ENCODE data around the gene RNF187. TPM values are rescaled to one million over a fixed set of nuclear protein-coding genes. Genes with fewer than 3 reads are reported as not detected.
"Not testable (repeated sequence)": the region's sequence is repeated elsewhere in the genome, so short reads cannot be mapped to it uniquely, and the experiment has no call there.

The RNF187 gene
- total RNA-seq, 1 donor from 2014 or later: 101 TPM

DNA sequence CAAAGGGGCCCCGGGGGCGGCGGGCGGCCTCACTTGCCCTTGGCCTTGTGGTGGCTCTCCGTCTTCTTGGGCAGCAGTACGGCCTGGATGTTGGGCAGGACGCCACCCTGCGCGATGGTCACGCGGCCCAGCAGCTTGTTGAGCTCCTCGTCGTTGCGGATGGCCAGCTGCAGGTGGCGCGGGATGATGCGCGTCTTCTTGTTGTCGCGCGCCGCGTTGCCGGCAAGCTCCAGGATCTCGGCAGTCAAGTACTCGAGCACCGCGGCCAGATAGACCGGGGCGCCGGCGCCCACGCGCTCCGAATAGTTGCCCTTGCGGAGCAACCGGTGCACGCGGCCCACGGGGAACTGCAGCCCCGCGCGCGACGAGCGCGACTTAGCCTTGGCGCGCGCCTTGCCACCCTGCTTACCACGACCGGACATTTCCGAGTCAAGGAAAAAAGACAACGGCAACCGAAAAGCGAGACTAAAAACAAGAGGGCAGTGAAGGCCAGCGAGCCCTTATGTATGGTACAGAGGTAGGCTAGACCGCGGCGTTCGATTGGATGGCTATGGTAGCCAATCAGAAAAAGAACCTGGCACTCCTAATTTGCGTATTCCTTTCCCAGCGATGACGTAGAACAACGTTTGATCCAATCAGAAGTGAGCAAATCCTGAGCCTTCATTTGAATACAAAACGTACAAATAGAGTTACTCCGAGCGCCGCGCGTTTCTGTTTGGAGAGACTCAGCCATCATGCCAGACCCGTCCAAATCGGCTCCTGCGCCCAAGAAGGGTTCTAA, 29.6 kb upstream of the RNF187 start:
- peak; percentile 89 for DNase-seq
- intact Hi-C loops (cut with micrococcal nuclease): no loop called here
- peak; percentile 95 for ATAC-seq

DNA sequence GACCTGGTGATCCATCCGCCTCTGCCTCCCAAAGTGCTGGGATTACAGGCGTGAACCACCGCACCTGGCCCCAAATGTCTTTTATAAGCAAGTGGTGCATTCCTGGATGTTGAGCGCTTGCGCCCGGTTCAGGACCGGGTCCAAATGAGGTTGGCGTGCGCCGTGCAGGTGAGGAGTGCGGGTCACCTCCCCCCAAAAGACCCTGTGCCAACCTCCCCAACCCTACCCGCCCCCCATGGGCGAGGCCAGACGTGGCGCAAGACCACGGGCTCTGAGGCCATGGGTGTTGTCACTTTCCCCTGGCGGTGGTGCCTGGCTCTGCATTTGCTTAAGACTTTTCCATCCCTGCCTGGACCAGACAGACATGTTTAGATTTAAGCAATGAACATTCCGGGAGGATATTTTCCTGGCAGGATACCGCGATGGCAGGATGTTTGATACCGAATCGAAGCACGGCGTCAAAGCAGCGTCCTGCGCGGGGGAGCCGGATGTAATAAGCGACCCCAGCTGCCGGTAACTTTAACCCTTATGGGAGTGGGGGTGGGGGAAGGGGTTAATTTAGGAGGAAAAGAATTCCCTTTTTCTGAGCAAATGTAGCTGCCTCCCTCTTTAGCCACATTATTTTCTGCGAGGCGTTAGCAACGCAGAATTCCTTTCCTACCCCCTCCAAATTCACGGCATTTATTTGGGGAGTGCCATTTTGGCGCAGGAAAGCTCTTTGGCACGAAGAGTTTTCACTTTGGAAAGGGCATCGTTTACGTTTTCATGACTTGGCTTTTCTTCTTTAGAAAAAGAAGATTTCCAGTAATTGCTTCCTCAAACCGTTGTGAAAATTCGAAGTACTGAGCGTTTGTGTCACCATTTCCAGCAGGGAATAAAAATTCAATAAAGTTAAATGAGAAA, 27.8 kb upstream of the RNF187 start:
- intact Hi-C loops (cut with micrococcal nuclease): no loop called here
- peak; percentile 72 for DNase-seq
- peak; percentile 31 for ATAC-seq

DNA sequence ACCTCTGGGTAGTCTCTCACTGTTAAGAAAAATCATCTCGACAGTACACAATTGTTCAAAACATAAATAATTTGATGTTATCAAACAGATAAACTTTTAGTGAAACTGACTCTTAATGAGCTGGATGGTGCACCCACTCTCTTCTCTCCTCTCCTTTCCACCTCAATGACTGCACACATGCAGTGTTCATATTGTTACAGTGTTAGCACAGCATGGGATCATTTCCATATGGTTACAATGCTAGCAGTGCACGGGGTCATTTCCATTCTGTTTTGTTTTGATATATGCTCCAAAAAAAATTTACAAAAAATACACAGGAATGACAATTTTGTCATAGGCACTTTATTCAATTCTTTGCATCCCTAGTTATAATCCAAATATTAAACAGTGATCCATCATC, 26.4 kb upstream of the RNF187 start:
- intact Hi-C loops (cut with micrococcal nuclease): no loop called here
- no peak for ATAC-seq
- no peak for DNase-seq

DNA sequence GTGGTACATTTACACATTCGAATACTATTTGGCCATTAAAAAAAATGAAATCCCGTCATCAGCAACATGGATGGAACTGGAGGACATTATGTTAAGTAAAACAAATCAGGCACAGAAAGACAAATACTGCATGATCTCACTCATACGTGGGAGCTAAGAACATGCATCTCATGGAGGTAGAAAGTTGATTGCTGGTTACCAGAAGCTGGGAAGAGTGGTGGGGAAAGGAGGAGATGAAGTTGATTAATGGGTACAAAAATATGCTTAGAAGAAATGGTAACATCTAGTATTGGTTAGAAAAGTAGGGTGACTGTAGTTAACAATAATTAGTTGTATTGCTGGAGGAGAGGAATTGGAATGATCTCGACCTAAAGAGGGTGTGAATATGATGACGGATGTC, 24.6 kb upstream of the RNF187 start:
- ATAC-seq: no peak
- intact Hi-C loops (cut with micrococcal nuclease): no loop called here
- DNase-seq: no peak

DNA sequence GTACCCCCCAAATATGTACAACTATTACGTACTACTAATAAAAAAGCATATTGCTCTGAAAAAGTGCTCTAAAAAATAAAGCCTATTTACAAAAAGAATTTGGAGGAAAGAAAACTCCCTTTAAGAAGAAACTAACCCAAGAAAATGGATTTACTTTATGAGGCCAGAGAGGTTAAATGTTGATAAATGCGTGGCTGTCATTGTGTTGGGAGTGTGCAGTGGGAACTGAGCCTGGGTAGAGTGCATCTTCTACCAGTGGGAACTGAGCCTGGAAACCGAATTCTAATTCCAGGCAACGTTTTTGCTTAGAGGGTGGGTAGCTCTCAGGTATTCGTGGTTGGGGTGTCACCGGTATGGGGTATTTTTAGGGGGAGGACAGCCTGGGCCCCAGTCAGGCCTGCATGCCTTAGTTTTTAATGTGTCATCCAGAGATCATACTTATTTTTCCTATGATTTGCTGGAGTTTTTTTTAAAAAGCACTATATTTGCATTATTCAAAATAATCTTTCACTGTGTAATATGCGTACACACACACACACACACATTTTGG, 24.1 kb upstream of the RNF187 start:
- intact Hi-C loops (cut with micrococcal nuclease): no loop called here
- ATAC-seq (no peak), DNase-seq (no peak)

DNA sequence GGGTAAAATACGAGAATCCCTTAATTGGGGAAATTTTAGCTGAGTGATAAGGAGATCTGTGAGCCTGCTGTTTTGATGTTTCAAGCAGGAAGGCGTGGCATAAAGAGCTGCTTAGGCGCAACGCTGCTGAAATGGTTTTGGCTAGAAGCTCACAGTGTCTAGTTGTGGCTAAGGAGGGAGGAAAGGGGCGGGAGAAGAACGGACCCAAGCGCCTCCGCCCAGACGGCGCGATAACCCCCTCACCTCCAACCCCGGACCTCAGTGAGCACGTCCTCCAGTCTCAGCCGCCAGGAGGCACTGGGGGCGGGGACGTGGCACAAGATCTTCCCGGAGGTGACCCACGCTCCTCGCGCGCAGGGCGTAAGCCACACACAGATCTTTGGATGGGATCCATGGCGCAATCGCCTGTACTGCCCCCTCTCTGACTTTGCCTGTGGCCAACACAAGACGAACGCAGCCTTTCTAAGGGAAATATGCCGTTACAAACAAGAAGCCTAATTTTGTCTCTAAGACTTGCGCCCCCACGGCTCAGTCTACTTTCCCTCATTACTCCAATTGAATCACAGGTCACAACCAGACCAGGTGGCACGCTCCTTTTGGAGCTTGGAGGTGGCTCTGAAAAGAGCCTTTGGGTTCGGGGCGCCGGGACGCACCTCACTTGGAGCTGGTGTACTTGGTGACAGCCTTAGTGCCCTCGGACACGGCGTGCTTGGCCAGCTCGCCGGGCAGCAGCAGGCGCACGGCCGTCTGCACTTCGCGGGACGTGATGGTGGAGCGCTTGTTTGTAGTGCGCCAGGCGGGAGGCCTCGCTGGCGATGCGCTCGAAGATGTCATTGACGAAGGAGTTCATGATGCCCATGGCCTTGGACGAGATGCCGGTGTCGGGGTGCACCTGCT, 23.4 kb upstream of the RNF187 start:
- ATAC-seq: peak; percentile 10
- intact Hi-C loops (cut with micrococcal nuclease): no loop called here
- peak; percentile 39 for DNase-seq

DNA sequence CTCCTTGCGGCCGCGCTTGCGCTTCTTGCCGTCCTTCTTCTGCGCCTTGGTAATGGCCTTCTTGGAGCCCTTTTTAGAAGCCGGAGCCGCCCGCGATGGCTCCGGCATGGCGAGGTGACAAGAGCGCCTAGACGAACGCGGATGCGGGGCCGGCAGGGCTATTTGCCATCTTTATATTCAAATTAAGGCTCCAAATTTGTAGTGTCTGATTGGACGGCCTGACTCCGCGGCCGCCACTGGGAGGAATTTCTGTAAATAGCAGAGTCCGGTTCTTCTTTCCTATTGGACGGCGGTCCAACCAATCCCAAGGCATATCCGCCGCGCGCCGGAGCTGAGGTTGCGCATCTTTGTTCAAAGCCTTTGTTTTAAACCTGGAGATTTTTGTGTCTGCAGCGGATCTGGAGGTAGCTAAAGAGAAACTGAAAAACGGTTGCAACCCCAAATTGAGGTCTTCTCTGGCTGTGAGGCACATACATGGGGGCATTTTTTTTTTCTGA, 22.6 kb upstream of the RNF187 start:
- DNase-seq: peak; percentile 72
- peak; percentile 90 for ATAC-seq
- intact Hi-C loops (cut with micrococcal nuclease): no loop called here

DNA sequence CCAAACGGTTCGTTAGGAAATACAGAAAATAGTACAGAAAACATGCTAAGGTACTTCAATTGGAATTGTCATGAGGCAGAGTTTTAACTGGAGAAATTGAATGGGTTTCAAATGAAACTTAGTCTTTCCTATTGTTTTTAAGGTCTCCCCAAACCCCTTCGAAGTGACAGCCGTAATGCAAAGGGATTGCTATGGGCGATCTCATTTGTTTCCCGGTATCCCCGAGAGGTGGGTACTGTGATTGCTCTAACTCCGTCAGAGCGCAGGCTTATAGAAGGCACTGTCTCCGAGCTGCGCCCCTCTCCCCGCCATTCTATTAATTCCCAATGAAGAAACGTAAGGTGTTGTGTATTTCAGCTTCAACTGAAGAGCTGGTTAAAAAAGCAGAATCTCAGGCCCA, 22.0 kb upstream of the RNF187 start:
- ATAC-seq (no peak), DNase-seq (no peak)
- intact Hi-C loops (cut with micrococcal nuclease): no loop called here

DNA sequence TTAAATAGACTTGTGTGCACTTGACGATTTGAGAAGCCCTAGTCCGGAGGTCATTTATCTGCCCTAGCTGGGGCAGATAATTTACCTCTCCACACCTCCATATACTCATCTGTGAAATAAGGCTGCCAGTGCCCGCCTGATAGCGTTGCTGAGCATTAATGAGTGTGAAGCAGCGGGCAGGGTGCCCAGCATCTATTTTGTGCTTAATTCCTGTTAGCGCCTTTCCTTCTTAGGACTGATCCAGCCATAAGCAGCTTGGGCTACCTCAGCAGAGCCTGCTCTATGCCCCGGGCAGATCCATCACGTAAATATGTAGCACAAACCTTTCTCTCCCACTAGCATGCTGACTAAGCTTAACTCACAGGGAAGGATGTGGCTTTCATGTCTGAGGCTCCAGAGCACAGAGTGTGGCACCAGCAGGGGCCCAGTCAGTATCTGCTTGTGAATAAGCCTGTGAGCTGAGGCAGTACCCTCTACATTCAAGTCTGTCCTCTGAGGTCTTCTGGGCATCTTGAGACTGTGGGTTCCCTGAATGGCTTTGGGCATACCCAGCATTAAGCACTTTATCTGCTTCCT, 21.5 kb upstream of the RNF187 start:
- ATAC-seq: no peak
- intact Hi-C loops (cut with micrococcal nuclease): no loop called here
- no peak for DNase-seq

DNA sequence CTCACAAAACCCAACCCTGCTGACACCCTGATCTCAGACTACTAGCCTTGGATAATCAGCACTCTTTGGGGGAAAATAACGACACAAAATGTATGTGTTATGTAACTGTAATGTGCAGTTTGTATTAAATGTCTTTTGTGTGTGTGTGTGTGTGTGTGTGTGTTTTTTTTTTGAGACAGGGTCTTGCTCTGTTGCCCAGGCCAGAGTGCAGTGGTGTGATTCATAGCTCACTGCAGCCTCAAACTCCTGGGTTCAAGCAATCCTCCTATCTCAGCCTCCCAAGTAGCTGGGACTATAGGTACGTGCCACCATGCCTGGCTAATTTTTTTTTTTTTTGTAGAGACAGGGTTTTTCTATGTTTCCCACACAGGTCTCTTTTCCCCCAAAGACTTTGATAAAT, 19.0 kb upstream of the RNF187 start:
- ATAC-seq; intact Hi-C loops (cut with micrococcal nuclease): not testable (repeated sequence)

DNA sequence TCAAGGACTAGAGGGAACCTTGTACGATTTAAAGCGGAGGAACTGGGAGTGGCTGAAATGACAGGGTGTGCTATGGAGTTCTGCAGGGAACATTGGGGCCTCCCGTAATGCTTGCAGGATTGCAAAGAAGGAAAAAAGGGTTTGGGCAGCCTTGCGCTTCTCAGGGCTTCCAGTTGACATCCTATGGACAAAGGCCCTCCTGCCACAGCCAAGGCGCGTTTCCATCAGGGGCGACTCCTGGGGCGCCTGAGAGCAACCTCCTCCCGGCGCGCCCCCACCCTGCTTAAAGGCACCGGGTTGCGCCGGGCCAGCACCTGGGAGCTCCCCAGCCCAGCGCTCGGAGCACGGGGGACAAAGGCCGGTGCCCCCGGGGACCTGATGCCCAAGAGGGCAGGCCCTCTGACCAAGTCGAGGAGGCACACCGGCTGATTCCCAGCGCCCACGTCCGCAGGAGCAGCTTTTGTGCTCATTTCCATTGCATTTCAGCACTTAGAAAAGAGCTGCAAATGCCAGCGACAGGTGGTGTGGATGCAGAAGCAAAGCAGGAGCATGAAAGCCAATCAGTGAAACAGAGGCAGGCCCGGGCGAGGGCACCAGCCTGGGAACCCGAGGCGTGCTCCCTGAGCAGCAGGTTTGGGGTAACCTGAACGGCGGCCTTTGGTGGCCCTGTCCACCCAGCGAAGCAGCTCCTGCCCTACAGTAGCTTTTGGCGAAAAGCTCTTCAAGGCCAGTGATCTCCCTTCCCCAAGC, 17.6 kb upstream of the RNF187 start:
- DNase-seq: no peak
- intact Hi-C loops (cut with micrococcal nuclease): no loop called here
- no peak for ATAC-seq

More for the DNA sequence above, 19.0 kb upstream of the RNF187 start:
- DNase-seq: not testable (repeated sequence)

DNA sequence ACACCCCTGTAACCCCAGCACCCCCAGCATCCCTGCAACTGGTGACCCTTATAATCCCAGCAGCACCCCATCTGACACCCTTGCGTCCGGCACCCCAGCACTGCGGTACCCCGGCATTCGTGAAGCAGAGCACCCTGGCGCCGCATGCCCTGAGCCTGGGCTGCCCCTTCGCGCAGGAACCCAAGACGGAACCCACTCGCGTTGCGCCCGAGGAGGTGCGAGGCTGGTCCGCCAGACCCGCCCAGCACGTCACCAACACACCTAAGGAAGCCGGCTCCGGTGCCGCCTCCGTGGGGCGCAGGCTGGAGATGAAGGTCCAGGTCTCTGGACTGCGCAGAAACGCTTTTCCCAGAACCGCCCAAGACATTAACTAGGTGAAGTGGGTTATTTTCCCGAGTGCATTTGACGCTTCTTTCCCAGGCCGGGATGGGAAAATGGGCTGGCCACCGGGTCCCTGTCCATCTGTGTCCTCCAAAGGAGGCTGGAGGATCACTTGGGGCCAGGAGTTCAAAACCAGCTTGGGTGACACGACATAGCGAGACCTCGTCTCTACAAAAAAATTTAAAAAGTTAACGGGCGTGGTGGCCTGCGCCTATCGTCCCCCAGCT, 15.9 kb upstream of the RNF187 start:
- ATAC-seq (no peak), DNase-seq (no peak)
- intact Hi-C loops (cut with micrococcal nuclease): no loop called here

DNA sequence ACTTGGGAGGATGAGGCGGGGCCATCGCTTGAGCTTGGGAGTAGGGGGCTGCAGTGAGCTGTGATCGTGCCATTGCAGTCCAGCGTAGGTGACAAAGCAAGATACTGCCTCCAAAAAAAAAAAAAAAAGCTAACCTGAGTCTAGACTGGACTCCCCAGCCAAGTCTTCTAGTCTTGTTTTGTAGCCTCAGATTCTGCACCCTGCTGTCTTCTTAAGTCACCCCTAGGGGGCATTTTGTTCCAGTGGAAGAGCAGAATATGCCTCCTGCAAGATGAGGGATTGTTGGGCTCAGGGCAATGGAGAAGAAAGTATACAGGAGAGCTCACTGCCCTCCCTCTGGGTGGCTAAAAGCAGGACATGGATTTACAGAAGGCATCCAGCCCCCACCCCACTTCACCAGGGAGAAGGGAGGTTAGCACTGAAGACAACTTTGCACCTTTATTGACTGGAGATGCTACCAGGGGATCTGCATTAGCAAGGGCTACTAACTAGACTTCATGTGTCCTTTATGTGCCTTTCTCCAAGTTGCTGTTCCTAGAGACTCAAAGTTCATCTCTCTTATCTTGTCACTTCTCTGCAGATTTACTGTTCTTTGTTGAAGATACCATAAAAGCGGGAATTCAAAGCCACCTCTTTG, 15.3 kb upstream of the RNF187 start:
- DNase-seq (no peak), ATAC-seq (peak; percentile 57)
- intact Hi-C loops (cut with micrococcal nuclease): no loop called here

DNA sequence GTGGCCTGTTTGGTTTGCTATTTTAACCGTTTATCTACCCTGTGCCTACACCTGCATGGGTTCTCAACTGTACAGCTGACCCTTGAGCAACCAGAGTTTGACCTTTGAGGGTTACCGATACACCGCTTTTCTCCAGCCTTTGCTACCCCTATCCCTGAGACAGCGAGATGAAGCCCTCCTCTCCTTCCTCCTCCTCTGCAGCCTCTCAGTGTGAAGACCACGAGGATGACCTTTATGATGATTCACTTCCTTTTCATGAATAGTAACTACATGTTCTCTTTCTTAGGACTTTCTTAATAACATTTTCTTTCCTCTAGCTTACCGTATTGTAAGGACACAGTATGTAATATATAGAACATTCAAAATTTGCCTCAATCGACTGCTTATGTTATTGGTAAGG, 14.5 kb upstream of the RNF187 start:
- ATAC-seq (no peak), DNase-seq (no peak)
- intact Hi-C loops (cut with micrococcal nuclease): no loop called here

DNA sequence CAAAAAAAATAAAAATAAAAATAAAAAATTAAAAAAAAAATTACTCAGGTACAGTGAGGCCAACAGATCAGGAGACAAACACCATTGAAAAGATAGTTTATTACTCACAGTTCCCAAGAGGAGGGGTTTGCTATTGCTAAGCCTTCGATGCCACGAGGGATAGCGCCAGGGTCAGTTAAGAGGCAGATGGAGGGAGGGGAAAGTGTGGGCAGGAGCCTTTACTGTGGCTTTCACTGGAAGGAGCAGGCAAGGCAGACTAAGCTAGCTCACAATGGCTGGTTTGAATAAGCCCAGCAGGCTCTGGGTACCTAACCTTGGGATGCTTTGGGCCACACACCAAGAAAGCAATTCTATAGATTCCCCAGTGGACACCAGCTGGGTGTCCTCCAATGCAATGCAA, 12.7 kb upstream of the RNF187 start:
- no peak for DNase-seq
- no peak for ATAC-seq
- intact Hi-C loops (cut with micrococcal nuclease): no loop called here

DNA sequence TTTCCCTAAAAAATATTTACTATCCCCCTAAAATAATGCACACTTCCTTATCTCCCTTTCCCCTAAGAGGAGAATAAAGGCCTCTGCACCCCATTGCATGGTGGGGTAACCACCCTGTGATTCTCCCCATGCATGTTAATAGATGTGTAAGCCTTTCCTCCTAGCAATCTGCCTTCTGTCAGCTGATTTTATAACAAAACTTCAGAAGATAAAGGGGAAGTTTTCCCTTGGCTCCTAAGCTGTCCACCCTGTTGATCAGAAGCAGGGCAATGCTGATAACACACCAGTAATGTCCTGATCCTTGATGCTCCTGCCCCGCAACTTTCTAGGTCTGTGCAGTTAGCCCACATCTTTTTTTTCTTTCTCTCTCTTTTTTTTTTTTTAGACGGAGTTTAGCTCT, 11.4 kb upstream of the RNF187 start:
- ATAC-seq: no peak
- no peak for DNase-seq
- intact Hi-C loops (cut with micrococcal nuclease): no loop called here

DNA sequence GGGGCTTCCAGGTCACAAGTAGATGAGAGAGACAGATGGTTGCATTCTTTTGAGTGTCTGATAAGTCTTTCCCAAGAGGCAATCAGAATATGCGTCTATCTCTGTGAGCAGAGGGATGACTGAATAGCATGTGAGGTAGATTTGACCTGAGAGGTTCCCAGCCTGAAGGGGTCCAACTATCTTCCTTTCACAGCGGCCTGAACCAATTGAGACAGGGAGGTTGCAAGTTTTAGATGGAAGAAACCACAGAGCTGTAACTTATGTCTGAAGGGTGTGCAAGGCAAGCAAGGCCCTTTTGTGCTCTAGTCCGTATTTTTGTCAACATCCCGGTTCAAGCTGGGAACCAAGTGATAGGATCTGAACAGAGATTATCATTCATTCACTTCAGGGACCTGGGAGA, 9.9 kb upstream of the RNF187 start:
- intact Hi-C loops (cut with micrococcal nuclease): no loop called here
- DNase-seq (no peak), ATAC-seq (no peak)

Data from left ventricle myocardium superior (tissue), 1 donor.